Uterus (tissue), 2 donors: ENCODE data around the gene PRSS57.

Experiments
- POLR2A ChIP-seq, 2 donors: fragments of 450-650 bp; IDR thresholded peaks; one replicate each; pipeline ENCODE4 v1.6.1; 2016; ENCODE audit warnings: antibody characterized with exemption in 2 of 2, mild to moderate bottlenecking in 1 of 2, moderate library complexity in 1 of 2
- TF ChIP-seq, protein P1 (sequence below), 4 experiments: fragments of 200-600 bp in 2 of 4; fragments of 450-650 bp in 2 of 4; sonication (generic) in 2 of 4; IDR thresholded peaks; one replicate each; pipeline ENCODE4 v1.5.1; 2016 to 2019; ENCODE audit warnings: antibody characterized with exemption in 4 of 4, mild to moderate bottlenecking in 2 of 4, moderate library complexity in 1 of 4

DNA sequence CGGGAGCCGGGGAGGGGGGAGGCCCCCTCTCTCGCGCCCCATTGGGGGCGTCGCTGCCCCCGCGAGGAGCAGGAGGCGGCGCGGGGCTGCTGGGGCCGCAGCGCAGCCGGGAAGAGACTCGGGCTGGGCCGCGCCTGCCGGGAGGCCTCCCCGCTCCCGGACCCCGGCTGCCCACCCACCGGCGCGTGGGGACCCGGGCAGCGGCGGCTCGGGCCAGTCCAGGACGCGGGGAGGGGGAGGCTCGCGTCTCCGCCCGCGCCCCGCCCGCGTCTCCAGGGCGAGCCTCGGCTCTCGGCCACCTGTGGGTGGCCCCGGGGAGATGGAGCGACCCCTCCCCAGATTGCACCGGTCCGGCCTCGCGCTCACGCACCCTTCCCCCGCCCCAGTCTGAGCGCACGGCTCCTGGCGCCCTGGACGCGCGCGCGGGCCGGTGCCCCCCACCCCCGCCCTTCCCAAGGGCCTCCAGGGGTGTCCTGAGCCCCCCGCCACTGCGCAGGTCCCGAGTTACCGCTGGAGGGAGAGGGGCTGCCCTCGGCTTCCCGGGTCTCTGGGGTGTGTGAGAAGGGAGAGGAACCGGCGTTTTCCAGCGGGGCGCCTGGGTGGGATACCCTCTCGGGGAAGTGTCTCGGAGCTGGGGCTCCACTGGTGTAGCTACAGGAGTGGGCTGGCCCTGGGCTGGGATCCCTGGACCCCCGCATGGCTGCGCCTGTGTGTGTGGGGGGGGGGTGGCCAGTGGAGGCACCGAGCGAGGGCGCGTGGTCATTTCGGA, 14.1 kb upstream of the PRSS57 start:
- no peak for TF ChIP-seq POLR2A (IDR thresholded peaks at IDR 0.05)
- TF ChIP-seq, protein P1, sequence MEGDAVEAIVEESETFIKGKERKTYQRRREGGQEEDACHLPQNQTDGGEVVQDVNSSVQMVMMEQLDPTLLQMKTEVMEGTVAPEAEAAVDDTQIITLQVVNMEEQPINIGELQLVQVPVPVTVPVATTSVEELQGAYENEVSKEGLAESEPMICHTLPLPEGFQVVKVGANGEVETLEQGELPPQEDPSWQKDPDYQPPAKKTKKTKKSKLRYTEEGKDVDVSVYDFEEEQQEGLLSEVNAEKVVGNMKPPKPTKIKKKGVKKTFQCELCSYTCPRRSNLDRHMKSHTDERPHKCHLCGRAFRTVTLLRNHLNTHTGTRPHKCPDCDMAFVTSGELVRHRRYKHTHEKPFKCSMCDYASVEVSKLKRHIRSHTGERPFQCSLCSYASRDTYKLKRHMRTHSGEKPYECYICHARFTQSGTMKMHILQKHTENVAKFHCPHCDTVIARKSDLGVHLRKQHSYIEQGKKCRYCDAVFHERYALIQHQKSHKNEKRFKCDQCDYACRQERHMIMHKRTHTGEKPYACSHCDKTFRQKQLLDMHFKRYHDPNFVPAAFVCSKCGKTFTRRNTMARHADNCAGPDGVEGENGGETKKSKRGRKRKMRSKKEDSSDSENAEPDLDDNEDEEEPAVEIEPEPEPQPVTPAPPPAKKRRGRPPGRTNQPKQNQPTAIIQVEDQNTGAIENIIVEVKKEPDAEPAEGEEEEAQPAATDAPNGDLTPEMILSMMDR (IDR thresholded peaks at IDR 0.05), result no peak
